ENCODE results near the gene LRIT2. TPM values are rescaled to one million over a fixed set of nuclear protein-coding genes. Genes with fewer than 3 reads are reported as not detected.

Gene LRIT2
- total RNA-seq, 1 experiment from 2014 or later, result not detected

DNA sequence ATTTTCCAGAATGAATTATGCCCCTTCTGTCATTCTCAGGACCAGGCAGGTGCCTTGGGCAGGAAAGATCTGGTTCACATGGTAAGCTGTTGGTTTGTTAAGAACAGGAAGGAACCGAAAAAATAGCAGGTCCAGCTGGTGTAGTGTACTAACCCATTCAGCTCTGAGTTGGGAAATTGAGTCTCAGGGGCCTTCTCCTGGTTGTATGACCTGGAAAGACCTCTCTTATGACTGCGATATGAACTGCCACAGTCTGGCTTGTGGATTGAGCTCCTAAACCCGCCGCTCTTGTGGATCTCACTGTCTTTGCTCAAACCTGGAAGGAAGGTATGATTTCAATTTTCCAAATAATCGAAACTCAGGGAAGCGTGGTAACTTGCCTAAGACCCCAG, 11.5 kb upstream of the LRIT2 start:
- Histone ChIP-seq H3K27ac (ENCODE audit: low read depth, low read length, poor library complexity, severe bottlenecking) (no peak overlapping the region), H3K27me3 (replicated peaks; ENCODE audit: insufficient read depth, low read depth, low read length, poor library complexity) (peaks cover 28% of the 10 kb centered on the region), H3K4me3 (ENCODE audit: low read depth, low read length, poor library complexity, severe bottlenecking) (no peak overlapping the region), H3K36me3 (ENCODE audit: insufficient read depth, low read length, poor library complexity, severe bottlenecking) (no peaks in the 10 kb centered on the region), H3K4me1 (ENCODE audit: insufficient read depth, low read length, poor library complexity, severe bottlenecking) (no peaks in the 10 kb centered on the region), H3K9me3 (ENCODE audit: low read depth, low read length, poor library complexity, severe bottlenecking) (no peaks in the 10 kb centered on the region)
- no peak for DNase-seq (ENCODE audit: low spot score)
- ChIA-PET CTCF (no interaction called here), POLR2A (ENCODE audit: low non-redundant PET) (no interaction called here)
- intact Hi-C loops (cut with micrococcal nuclease; ENCODE audit: unreplicated experiment), result no loop called here
- no TSS peak for BruUV-seq (replicated peaks)
- TF ChIP-seq EZH2 (IDR thresholded peaks at IDR 0.05; ENCODE audit: borderline replicate concordance, low read depth, low read length, poor library complexity, severe bottlenecking), result no peak

DNA sequence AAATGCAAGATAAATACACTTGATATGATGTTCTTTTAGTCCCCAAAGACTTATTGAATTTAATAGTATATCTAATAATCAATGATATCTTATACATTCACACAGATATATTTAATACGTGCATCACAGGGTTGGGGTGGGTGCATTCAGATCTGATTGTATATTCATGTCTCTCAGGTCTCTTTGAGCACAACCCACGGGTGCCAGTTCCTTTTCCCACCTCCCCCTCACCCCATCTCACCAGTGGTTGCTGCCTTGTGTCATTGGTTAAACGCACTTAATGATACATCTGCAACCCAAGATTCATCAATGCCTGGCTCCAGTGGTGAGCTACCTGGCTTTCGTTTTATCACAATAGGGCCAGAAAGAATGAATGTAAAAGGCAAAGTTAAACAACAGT, 9.8 kb upstream of the LRIT2 start:
- intact Hi-C loops (cut with micrococcal nuclease; ENCODE audit: unreplicated experiment), result no loop called here
- H3K4me1 ChIP-seq (ENCODE audit: insufficient read depth, low read length, poor library complexity, severe bottlenecking), result no peaks in the 10 kb centered on the region
- no peaks in the 10 kb centered on the region for H3K9me3 ChIP-seq (ENCODE audit: low read depth, low read length, poor library complexity, severe bottlenecking)
- no peak overlapping the region for H3K27ac ChIP-seq (ENCODE audit: low read depth, low read length, poor library complexity, severe bottlenecking)
- H3K27me3 ChIP-seq (replicated peaks; ENCODE audit: insufficient read depth, low read depth, low read length, poor library complexity), result peaks cover 29% of the 10 kb centered on the region
- CTCF ChIA-PET, result no interaction called here
- POLR2A ChIA-PET (ENCODE audit: low non-redundant PET), result no interaction called here
- BruUV-seq (replicated peaks), result no TSS peak
- no peaks in the 10 kb centered on the region for H3K36me3 ChIP-seq (ENCODE audit: insufficient read depth, low read length, poor library complexity, severe bottlenecking)
- H3K4me3 ChIP-seq (ENCODE audit: low read depth, low read length, poor library complexity, severe bottlenecking), result no peak overlapping the region
- TF ChIP-seq, protein P1, sequence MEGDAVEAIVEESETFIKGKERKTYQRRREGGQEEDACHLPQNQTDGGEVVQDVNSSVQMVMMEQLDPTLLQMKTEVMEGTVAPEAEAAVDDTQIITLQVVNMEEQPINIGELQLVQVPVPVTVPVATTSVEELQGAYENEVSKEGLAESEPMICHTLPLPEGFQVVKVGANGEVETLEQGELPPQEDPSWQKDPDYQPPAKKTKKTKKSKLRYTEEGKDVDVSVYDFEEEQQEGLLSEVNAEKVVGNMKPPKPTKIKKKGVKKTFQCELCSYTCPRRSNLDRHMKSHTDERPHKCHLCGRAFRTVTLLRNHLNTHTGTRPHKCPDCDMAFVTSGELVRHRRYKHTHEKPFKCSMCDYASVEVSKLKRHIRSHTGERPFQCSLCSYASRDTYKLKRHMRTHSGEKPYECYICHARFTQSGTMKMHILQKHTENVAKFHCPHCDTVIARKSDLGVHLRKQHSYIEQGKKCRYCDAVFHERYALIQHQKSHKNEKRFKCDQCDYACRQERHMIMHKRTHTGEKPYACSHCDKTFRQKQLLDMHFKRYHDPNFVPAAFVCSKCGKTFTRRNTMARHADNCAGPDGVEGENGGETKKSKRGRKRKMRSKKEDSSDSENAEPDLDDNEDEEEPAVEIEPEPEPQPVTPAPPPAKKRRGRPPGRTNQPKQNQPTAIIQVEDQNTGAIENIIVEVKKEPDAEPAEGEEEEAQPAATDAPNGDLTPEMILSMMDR (conservative IDR thresholded peaks at IDR 0.05; ENCODE audit: low read depth, low read length), result no peak
- no peak for TF ChIP-seq EZH2 (IDR thresholded peaks at IDR 0.05; ENCODE audit: borderline replicate concordance, low read depth, low read length, poor library complexity, severe bottlenecking)
- DNase-seq (ENCODE audit: low spot score), result no peak

DNA sequence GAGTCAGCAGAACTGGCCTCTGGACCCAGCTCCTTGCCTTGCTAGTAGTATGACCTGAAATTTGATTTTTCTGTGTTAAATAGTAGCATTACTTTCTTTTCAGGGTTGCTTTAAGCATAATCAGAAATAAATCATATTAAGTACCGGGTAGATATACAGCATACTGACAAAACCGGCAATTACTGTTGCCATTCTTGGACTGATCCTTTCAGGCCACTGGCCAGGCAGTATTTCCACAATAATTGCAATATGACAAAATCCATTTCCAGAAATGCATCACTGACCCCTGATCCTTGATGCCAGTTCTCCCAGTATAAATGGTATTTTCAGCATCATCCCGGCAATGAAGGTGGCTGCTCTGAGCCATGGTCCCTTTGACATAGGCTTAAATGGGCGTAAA, 9.1 kb upstream of the LRIT2 start:
- Histone ChIP-seq H3K36me3 (ENCODE audit: insufficient read depth, low read length, poor library complexity, severe bottlenecking) (no peaks in the 10 kb centered on the region), H3K9me3 (ENCODE audit: low read depth, low read length, poor library complexity, severe bottlenecking) (no peaks in the 10 kb centered on the region), H3K27ac (ENCODE audit: low read depth, low read length, poor library complexity, severe bottlenecking) (no peak overlapping the region), H3K4me3 (ENCODE audit: low read depth, low read length, poor library complexity, severe bottlenecking) (no peak overlapping the region), H3K4me1 (ENCODE audit: insufficient read depth, low read length, poor library complexity, severe bottlenecking) (no peaks in the 10 kb centered on the region), H3K27me3 (replicated peaks; ENCODE audit: insufficient read depth, low read depth, low read length, poor library complexity) (peaks cover 29% of the 10 kb centered on the region)
- ChIA-PET POLR2A (ENCODE audit: low non-redundant PET) (no interaction called here), CTCF (no interaction called here)
- TF ChIP-seq, protein P1 (conservative IDR thresholded peaks at IDR 0.05; ENCODE audit: low read depth, low read length), result no peak
- TF ChIP-seq EZH2 (IDR thresholded peaks at IDR 0.05; ENCODE audit: borderline replicate concordance, low read depth, low read length, poor library complexity, severe bottlenecking), result no peak
- intact Hi-C loops (cut with micrococcal nuclease; ENCODE audit: unreplicated experiment), result no loop called here
- no peak for DNase-seq (ENCODE audit: low spot score)
- BruUV-seq (replicated peaks), result no TSS peak

DNA sequence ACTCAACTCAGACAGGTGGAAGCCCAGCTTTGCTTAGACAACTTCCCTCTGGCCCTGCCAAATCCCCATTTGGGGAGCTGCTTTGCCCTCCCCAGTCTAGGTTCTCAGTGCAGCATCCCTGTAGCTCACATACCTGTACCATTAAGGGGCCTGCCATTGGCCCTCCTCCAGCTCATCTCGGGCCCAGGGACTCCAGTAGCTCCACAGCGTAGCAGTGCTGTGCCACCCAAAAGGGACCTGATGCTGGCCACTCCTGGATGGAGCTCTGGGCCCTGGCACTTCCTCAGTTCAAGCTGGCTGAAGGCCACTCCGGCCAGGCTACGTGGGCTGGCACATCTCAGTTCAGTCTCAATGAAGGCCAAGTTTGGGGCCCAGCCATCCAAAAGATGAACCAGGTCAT, 8.6 kb upstream of the LRIT2 start:
- TF ChIP-seq EZH2 (IDR thresholded peaks at IDR 0.05; ENCODE audit: borderline replicate concordance, low read depth, low read length, poor library complexity, severe bottlenecking), result no peak
- TF ChIP-seq, protein P1 (conservative IDR thresholded peaks at IDR 0.05; ENCODE audit: low read depth, low read length), result no peak
- Histone ChIP-seq H3K4me1 (ENCODE audit: insufficient read depth, low read length, poor library complexity, severe bottlenecking) (no peaks in the 10 kb centered on the region), H3K36me3 (ENCODE audit: insufficient read depth, low read length, poor library complexity, severe bottlenecking) (no peaks in the 10 kb centered on the region), H3K9me3 (ENCODE audit: low read depth, low read length, poor library complexity, severe bottlenecking) (no peaks in the 10 kb centered on the region), H3K4me3 (ENCODE audit: low read depth, low read length, poor library complexity, severe bottlenecking) (no peak overlapping the region), H3K27ac (ENCODE audit: low read depth, low read length, poor library complexity, severe bottlenecking) (no peak overlapping the region), H3K27me3 (replicated peaks; ENCODE audit: insufficient read depth, low read depth, low read length, poor library complexity) (peaks cover 29% of the 10 kb centered on the region)
- no TSS peak for BruUV-seq (replicated peaks)
- POLR2A ChIA-PET (ENCODE audit: low non-redundant PET), result no interaction called here
- CTCF ChIA-PET, result no interaction called here
- DNase-seq (ENCODE audit: low spot score), result no peak
- intact Hi-C loops (cut with micrococcal nuclease; ENCODE audit: unreplicated experiment), result no loop called here
